Breast epithelium (tissue), 4 donors: ENCODE results near the gene SLC26A11. TPM values are rescaled to one million over a fixed set of nuclear protein-coding genes. Genes with fewer than 3 reads are reported as not detected.

Experiments used
- DNase-seq, 2 donors: peaks; one replicate each; pipeline ENCODE4 v3.0.0-alpha.2; 2019; ENCODE audit warnings: low spot score in 2 of 2
- H3K27ac ChIP-seq, 2 donors: fragments of 200-600 bp; sonication (generic) in 1 of 2; one replicate each; pipeline ENCODE4 v1.5.1; 2016 to 2019; ENCODE audit warnings: mild to moderate bottlenecking in 1 of 2
- H3K27me3 ChIP-seq, 2 donors: fragments of 200-600 bp; sonication (generic) in 1 of 2; one replicate each; pipeline versions ENCODE4 v1.5.1 to v1.6.0; 2017 to 2019; ENCODE audit warnings: control low read depth in 1 of 2, mild to moderate bottlenecking in 1 of 2
- H3K36me3 ChIP-seq: fragments of 200-600 bp; one replicate; pipeline ENCODE4 v1.5.1; 2019
- H3K4me1 ChIP-seq, 2 donors: fragments of 200-600 bp; sonication (generic); one replicate each; pipeline ENCODE4 v1.5.1; 2016 to 2019; ENCODE audit warnings: control low read depth in 1 of 2
- H3K4me3 ChIP-seq, 3 donors: fragments of 200-600 bp; sonication (generic); 1 replicate in 2 of 3; 2 replicates in 1 of 3; pipeline ENCODE4 v1.5.1; 2016 to 2019; ENCODE audit warnings: mild to moderate bottlenecking in 3 of 3, moderate library complexity in 2 of 3
- H3K9me3 ChIP-seq, 2 donors: fragments of 200-600 bp; sonication (generic) in 1 of 2; one replicate each; pipeline ENCODE4 v1.5.1; 2016 to 2019; ENCODE audit warnings: control low read depth in 1 of 2
- POLR2A ChIP-seq: fragments of 450-650 bp; IDR thresholded peaks from one replicate; pipeline ENCODE4 v1.6.1; 2016; ENCODE audit warnings: antibody characterized with exemption, mild to moderate bottlenecking, moderate library complexity
- POLR2AphosphoS5 ChIP-seq, 3 donors: sonication (generic); formaldehyde crosslinking; IDR thresholded peaks; one replicate each; pipeline ENCODE4 v1.6.1; 2017; ENCODE audit warnings: antibody characterized with exemption in 3 of 3
- intact Hi-C: fragments of 100-400 bp; cut with DNase I; formaldehyde crosslinking; loops from one replicate; pipeline ENCODE4 v1.15.1; 2023; ENCODE audit warnings: low total_unique reads
- total RNA-seq, 3 donors: library from RNA; depleted of rRNA; stranded (reverse); fragments of >200 nt; gene quantifications; one replicate each; pipeline ENCODE4 v1.1.0, GENCODE V29; 2016
- TF ChIP-seq, protein P1 (sequence below), 3 donors: fragments of 450-650 bp; IDR thresholded peaks; one replicate each; pipeline ENCODE4 v1.5.1; 2016 to 2017; ENCODE audit warnings: antibody characterized with exemption in 3 of 3, mild to moderate bottlenecking in 3 of 3, moderate library complexity in 3 of 3

Gene SLC26A11
- total RNA-seq, 3 donors from 2014 or later: 12.0 to 20.6 (median 19.0) TPM

DNA sequence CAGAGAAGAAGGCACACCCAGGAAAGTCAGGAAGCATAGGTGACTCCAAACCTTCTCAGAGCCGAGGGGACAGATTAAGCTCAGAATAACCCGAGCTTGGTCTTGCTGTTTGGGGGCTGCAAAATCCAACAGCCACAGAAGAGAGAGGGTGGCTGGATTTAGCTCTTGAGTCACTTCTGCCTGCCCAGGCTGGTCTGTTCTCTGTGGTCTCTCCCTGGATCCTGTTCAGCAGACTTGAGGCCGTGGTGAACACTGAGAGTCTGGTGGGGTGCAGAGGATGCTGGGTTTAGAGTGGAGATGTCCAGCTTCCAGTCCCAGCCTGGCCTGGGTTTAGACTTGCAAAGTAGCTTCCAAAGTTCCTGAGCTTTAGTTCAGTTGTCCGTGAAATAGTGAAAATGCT, 8.8 kb downstream of the SLC26A11 start:
- DNase-seq: no peak
- no peaks in the 10 kb centered on the region for H3K4me1 ChIP-seq
- no peak overlapping the region for H3K27ac ChIP-seq
- H3K4me3 ChIP-seq: no peak overlapping the region
- H3K9me3 ChIP-seq: peaks cover 11 to 24% of the 10 kb centered on the region in 2 donors
- H3K36me3 ChIP-seq: no peaks in the 10 kb centered on the region
- H3K27me3 ChIP-seq: no peaks in the 10 kb centered on the region
- TF ChIP-seq POLR2AphosphoS5 (IDR thresholded peaks at IDR 0.05) (no peak), POLR2A (no peak)
- TF ChIP-seq, protein P1, sequence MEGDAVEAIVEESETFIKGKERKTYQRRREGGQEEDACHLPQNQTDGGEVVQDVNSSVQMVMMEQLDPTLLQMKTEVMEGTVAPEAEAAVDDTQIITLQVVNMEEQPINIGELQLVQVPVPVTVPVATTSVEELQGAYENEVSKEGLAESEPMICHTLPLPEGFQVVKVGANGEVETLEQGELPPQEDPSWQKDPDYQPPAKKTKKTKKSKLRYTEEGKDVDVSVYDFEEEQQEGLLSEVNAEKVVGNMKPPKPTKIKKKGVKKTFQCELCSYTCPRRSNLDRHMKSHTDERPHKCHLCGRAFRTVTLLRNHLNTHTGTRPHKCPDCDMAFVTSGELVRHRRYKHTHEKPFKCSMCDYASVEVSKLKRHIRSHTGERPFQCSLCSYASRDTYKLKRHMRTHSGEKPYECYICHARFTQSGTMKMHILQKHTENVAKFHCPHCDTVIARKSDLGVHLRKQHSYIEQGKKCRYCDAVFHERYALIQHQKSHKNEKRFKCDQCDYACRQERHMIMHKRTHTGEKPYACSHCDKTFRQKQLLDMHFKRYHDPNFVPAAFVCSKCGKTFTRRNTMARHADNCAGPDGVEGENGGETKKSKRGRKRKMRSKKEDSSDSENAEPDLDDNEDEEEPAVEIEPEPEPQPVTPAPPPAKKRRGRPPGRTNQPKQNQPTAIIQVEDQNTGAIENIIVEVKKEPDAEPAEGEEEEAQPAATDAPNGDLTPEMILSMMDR (IDR thresholded peaks at IDR 0.05): no peak
- intact Hi-C loops: no loop called here

DNA sequence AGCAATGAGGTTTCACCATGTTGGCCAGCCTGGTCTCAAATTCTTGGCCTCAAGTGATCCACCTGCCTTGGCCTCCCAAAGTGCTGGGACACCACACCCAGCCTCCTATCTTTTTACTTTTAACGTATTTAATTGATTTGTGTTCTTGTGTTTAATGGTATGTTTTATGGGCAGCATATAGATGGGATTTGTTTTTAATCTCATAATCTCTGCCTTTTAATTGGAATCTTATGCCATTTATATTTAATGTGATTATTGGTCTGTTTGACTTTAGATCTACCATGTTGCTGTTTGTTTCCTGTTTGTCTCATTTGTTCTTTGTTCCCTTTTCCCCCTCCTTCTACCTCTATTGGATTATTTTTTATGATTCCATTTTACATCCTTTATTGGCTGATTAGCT, 12.2 kb downstream of the SLC26A11 start:
- no peaks in the 10 kb centered on the region for H3K36me3 ChIP-seq
- H3K4me1 ChIP-seq: no peaks in the 10 kb centered on the region
- TF ChIP-seq, protein P1 (IDR thresholded peaks at IDR 0.05): no peak
- TF ChIP-seq POLR2A (no peak), POLR2AphosphoS5 (IDR thresholded peaks at IDR 0.05) (no peak)

DNA sequence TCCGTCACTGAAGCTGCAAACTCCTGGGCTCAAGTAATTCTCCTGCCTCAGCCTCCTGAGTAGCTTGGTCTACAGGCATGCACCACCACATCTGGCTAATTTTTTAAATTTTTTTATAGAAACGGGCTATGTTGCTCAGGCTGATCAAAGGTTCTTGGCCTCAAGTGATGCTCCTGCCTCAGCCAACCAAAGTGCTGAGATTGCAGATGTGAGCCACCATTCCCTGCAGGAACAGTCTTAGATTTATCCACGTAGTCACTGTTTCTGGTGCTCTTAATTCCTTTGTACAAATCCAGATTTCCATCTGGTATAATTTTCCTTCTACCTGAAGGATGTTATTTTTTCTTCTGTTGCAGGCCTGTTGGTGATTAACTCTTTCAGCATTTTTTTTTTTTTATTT, 13.0 kb downstream of the SLC26A11 start:
- H3K4me1 ChIP-seq: no peaks in the 10 kb centered on the region
- intact Hi-C loops: no loop called here
- TF ChIP-seq, protein P1 (IDR thresholded peaks at IDR 0.05): no peak
- TF ChIP-seq POLR2A (no peak), POLR2AphosphoS5 (IDR thresholded peaks at IDR 0.05) (no peak)
- no peak for DNase-seq
- no peaks in the 10 kb centered on the region for H3K36me3 ChIP-seq
- no peaks in the 10 kb centered on the region for H3K27me3 ChIP-seq
- H3K27ac ChIP-seq: no peak overlapping the region
- H3K4me3 ChIP-seq: no peak overlapping the region
- peaks cover 11 to 24% of the 10 kb centered on the region in 2 donors for H3K9me3 ChIP-seq

More for the DNA sequence above, 12.2 kb downstream of the SLC26A11 start:
- intact Hi-C loops: no loop called here
- H3K27ac ChIP-seq: no peak overlapping the region
- DNase-seq: no peak
- H3K9me3 ChIP-seq: peaks cover 11 to 24% of the 10 kb centered on the region in 2 donors
- no peaks in the 10 kb centered on the region for H3K27me3 ChIP-seq
- no peak overlapping the region for H3K4me3 ChIP-seq

GRCh38 chr17:80236911-80237310, 16.7 kb downstream of the SLC26A11 start:
- H3K27ac ChIP-seq: no peak overlapping the region
- H3K4me1 ChIP-seq: no peaks in the 10 kb centered on the region
- H3K4me3 ChIP-seq: no peak overlapping the region
- intact Hi-C loops: no loop called here
- H3K9me3 ChIP-seq: peaks cover 11 to 18% of the 10 kb centered on the region in 2 donors
- H3K27me3 ChIP-seq: no peaks in the 10 kb centered on the region
- no peak for DNase-seq
- H3K36me3 ChIP-seq: no peaks in the 10 kb centered on the region
- TF ChIP-seq, protein P1 (IDR thresholded peaks at IDR 0.05): no peak
- TF ChIP-seq POLR2AphosphoS5 (IDR thresholded peaks at IDR 0.05): no peak
- TF ChIP-seq POLR2A: no peak

- no peak for DNase-seq
Observed at GRCh38 chr17:80237386-80237785, 17.2 kb downstream of the SLC26A11 start.

More at GRCh38 chr17:80237386-80237785, 17.2 kb downstream of the SLC26A11 start:
- peaks cover 8 to 14% of the 10 kb centered on the region in 2 donors for H3K9me3 ChIP-seq
- peaks cover 2% of the 10 kb centered on the region for H3K36me3 ChIP-seq
- no peak overlapping the region for H3K27ac ChIP-seq
- no peak overlapping the region for H3K4me3 ChIP-seq
- H3K27me3 ChIP-seq: no peaks in the 10 kb centered on the region
- no peaks in the 10 kb centered on the region for H3K4me1 ChIP-seq
- intact Hi-C loops: no loop called here
- no peak for TF ChIP-seq POLR2AphosphoS5 (IDR thresholded peaks at IDR 0.05)
- TF ChIP-seq, protein P1 (IDR thresholded peaks at IDR 0.05): no peak
- no peak for TF ChIP-seq POLR2A
